H1 (cell line): ENCODE data around the gene TBX3. TPM values are rescaled to one million over a fixed set of nuclear protein-coding genes. Genes with fewer than 3 reads are reported as not detected.

ENCODE experiments used
- BCL11A ChIP-seq, 2 experiments: IDR thresholded peaks; one replicate each; pipeline ENCODE4 v1.6.1; 2011; ENCODE audit warnings: low read depth in 2 of 2, low read length in 2 of 2, mild to moderate bottlenecking in 2 of 2
- CEBPB ChIP-seq: IDR thresholded peaks from 2 replicates; pipeline ENCODE4 v1.6.1; 2012; ENCODE audit warnings: low read depth, low read length
- CHD1 ChIP-seq: IDR thresholded peaks from 2 replicates; pipeline ENCODE4 v1.6.1; 2012; ENCODE audit warnings: low read depth, low read length, improper control_type of control experiment
- CHD2 ChIP-seq: IDR thresholded peaks from 2 replicates; pipeline ENCODE4 v1.6.1; 2012; ENCODE audit warnings: low read length, improper control_type of control experiment
- EP300 ChIP-seq, 2 experiments: IDR thresholded peaks; 1 replicate in 1 of 2; 2 replicates in 1 of 2; pipeline ENCODE4 v1.6.1; 2011 to 2012; ENCODE audit warnings: low read depth in 2 of 2, low read length in 2 of 2, mild to moderate bottlenecking in 2 of 2, borderline replicate concordance in 1 of 2, inconsistent platforms in 1 of 2, moderate library complexity in 1 of 2
- EZH2 ChIP-seq: fragments of 200-600 bp; sonication (generic); IDR thresholded peaks from 2 replicates; pipeline ENCODE4 v1.7.1; 2012; ENCODE audit warnings: low read depth, mild to moderate bottlenecking, moderate library complexity, low read length, inconsistent platforms; ENCODE audit not compliant: severe bottlenecking
- KDM5A ChIP-seq: fragments of 200-600 bp; IDR thresholded peaks from 2 replicates; pipeline ENCODE4 v1.7.1; 2012; ENCODE audit warnings: mild to moderate bottlenecking, low read length, inconsistent platforms, mixed read lengths
- RAD21 ChIP-seq, 2 experiments: IDR thresholded peaks in 1 of 2; conservative IDR thresholded peaks in 1 of 2; 2 replicates each; pipeline ENCODE4 v1.6.1; 2011; ENCODE audit warnings: low read depth in 2 of 2, low read length in 2 of 2, improper control_type of control experiment in 1 of 2, inconsistent platforms in 1 of 2, mild to moderate bottlenecking in 1 of 2, moderate library complexity in 1 of 2
- RFX5 ChIP-seq: IDR thresholded peaks from 2 replicates; pipeline ENCODE4 v1.6.1; 2011; ENCODE audit warnings: low read depth, low read length, improper control_type of control experiment, borderline replicate concordance
- RNF2 ChIP-seq: fragments of 200-900, 300-1000 bp; sonication (generic); IDR thresholded peaks from 2 replicates; pipeline ENCODE4 v1.7.1; 2016; ENCODE audit warnings: borderline replicate concordance, low read depth, mild to moderate bottlenecking, antibody characterized with exemption, low read length; ENCODE audit not compliant: poor library complexity, severe bottlenecking; ENCODE audit errors: missing control alignments
- RXRA ChIP-seq: IDR thresholded peaks from 2 replicates; pipeline ENCODE4 v1.6.1; 2011; ENCODE audit warnings: low read depth, mild to moderate bottlenecking, low read length, moderate library complexity; ENCODE audit not compliant: insufficient read depth
- SP4 ChIP-seq: IDR thresholded peaks from 2 replicates; pipeline ENCODE4 v1.6.1; 2012; ENCODE audit warnings: low read length, inconsistent platforms
- SRF ChIP-seq: IDR thresholded peaks from 2 replicates; pipeline ENCODE4 v1.6.1; 2011; ENCODE audit warnings: mild to moderate bottlenecking, low read depth, low read length, moderate library complexity
- SUZ12 ChIP-seq: fragments of 200-600 bp; sonication (generic); IDR thresholded peaks from 2 replicates; pipeline ENCODE4 v1.6.1; 2012; ENCODE audit warnings: mild to moderate bottlenecking, inconsistent platforms, low read length, moderate library complexity, mixed read lengths
- TCF12 ChIP-seq: IDR thresholded peaks from 2 replicates; pipeline ENCODE4 v1.6.1; 2011; ENCODE audit warnings: low read depth, mild to moderate bottlenecking, low read length
- polyA plus RNA-seq, 7 experiments: library from polyadenylated mRNA; depleted of rRNA in 3 of 7; stranded (reverse) in 5 of 7; unstranded in 2 of 7; fragments of >200 nt in 5 of 7; fragments of 200-250 nt in 2 of 7; gene quantifications; 1 replicate in 5 of 7; 2 replicates in 1 of 7; 4 replicates in 1 of 7; pipeline versions ENCODE4 v1.2.1 to v1.2.3, GENCODE V29; 2011 to 2013; ENCODE audit warnings: missing spikeins in 2 of 7, mixed read lengths in 2 of 7
- total RNA-seq: library from RNA; stranded (reverse); fragmentation: NEBNext Ultra II Directional; extraction: Animal tissue kit (Norgen Biotek cat#: 25700); gene quantifications from 2 replicates; pipeline ENCODE4 v1.2.1, GENCODE V29; 2021
- TF ChIP-seq, protein P1 (sequence below): IDR thresholded peaks from 2 replicates; pipeline ENCODE4 v1.6.1; 2012; ENCODE audit warnings: low read length, inconsistent platforms
- TF ChIP-seq, protein P2 (sequence below): IDR thresholded peaks from 2 replicates; pipeline ENCODE4 v1.6.1; 2011; ENCODE audit warnings: low read length, improper control_type of control experiment
- TF ChIP-seq, protein P3 (sequence below), 3 experiments: IDR thresholded peaks; 1 replicate in 2 of 3; 2 replicates in 1 of 3; pipeline versions ENCODE4 v1.5.1 to v1.6.1; 2011; ENCODE audit warnings: low read length in 3 of 3, mild to moderate bottlenecking in 3 of 3, inconsistent platforms in 2 of 3, low read depth in 1 of 3, moderate library complexity in 1 of 3; ENCODE audit not compliant: insufficient read depth in 1 of 3; ENCODE audit errors: control extremely low read depth in 1 of 3

TBX3 gene
- total and polyA plus RNA-seq, 2 of the 8 experiments (the other 6 are each of a cell fraction or from before 2014, with no cell fraction given) = 0.09 to 1.0 TPM

DNA sequence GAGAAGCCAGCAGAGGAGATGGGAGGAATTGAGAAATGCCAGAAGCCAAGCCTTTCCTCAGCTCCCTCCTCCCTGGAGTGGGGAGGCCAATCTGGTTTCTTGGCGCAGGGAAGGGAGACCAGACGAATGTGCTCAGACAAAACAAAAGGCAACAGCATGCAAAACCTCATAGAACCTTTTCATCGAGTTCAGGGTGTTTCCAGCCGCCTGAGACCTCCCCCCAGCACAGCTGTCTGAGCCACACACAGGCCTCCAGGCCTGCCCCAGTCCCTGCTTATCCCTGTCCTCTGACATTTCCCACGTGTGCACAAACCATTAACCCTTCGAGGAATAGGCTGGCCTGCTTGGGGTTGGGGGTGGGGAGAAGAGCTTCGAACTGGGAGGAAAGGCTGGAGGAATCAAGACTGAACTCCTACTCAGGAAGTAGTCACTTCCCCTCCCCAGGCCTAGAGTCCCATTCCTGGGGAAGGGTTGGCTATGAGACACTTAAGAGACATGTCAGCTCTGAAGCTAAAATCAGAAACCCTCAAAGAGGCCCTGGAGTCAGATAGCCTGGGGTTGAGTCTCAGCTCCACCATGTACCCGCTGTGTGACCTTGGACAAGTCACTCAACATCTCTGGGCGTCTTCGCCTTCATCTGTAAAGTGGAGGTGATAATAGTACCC lies 10.7 kb downstream of the TBX3 start (continued):
- TF ChIP-seq EZH2 = no peak
- no peak for TF ChIP-seq RFX5
- no peak for TF ChIP-seq RAD21 (IDR thresholded peaks at IDR 0.05 in 1 of 2, conservative IDR thresholded peaks at IDR 0.05 in 1 of 2; ENCODE audit: low read depth in 2 of 2, low read length in 2 of 2)
- no peak for TF ChIP-seq EP300 (IDR thresholded peaks at IDR 0.05; ENCODE audit: borderline replicate concordance in 1 of 2, low read depth in 2 of 2, low read length in 2 of 2)
- TF ChIP-seq, protein P1, sequence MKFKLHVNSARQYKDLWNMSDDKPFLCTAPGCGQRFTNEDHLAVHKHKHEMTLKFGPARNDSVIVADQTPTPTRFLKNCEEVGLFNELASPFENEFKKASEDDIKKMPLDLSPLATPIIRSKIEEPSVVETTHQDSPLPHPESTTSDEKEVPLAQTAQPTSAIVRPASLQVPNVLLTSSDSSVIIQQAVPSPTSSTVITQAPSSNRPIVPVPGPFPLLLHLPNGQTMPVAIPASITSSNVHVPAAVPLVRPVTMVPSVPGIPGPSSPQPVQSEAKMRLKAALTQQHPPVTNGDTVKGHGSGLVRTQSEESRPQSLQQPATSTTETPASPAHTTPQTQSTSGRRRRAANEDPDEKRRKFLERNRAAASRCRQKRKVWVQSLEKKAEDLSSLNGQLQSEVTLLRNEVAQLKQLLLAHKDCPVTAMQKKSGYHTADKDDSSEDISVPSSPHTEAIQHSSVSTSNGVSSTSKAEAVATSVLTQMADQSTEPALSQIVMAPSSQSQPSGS = no peak
- TF ChIP-seq SRF = no peak
- 0 out of 2 replicates have a peak, but pooled peaks have one; percentile 5 for TF ChIP-seq TCF12
- TF ChIP-seq, protein P2, sequence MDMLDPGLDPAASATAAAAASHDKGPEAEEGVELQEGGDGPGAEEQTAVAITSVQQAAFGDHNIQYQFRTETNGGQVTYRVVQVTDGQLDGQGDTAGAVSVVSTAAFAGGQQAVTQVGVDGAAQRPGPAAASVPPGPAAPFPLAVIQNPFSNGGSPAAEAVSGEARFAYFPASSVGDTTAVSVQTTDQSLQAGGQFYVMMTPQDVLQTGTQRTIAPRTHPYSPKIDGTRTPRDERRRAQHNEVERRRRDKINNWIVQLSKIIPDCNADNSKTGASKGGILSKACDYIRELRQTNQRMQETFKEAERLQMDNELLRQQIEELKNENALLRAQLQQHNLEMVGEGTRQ = no peak
- TF ChIP-seq KDM5A = no peak
- no peak for TF ChIP-seq CEBPB
- TF ChIP-seq CHD2 = no peak
- TF ChIP-seq SP4 = no peak
- TF ChIP-seq CHD1 = no peak
- no peak for TF ChIP-seq RXRA
- TF ChIP-seq SUZ12 = no peak
- TF ChIP-seq BCL11A (IDR thresholded peaks at IDR 0.05; ENCODE audit: low read depth in 2 of 2, low read length in 2 of 2) = no peak
- TF ChIP-seq RNF2 = peak; percentile 34
- TF ChIP-seq, protein P3, sequence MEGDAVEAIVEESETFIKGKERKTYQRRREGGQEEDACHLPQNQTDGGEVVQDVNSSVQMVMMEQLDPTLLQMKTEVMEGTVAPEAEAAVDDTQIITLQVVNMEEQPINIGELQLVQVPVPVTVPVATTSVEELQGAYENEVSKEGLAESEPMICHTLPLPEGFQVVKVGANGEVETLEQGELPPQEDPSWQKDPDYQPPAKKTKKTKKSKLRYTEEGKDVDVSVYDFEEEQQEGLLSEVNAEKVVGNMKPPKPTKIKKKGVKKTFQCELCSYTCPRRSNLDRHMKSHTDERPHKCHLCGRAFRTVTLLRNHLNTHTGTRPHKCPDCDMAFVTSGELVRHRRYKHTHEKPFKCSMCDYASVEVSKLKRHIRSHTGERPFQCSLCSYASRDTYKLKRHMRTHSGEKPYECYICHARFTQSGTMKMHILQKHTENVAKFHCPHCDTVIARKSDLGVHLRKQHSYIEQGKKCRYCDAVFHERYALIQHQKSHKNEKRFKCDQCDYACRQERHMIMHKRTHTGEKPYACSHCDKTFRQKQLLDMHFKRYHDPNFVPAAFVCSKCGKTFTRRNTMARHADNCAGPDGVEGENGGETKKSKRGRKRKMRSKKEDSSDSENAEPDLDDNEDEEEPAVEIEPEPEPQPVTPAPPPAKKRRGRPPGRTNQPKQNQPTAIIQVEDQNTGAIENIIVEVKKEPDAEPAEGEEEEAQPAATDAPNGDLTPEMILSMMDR (IDR thresholded peaks at IDR 0.05; ENCODE audit: control extremely low read depth in 1 of 3, insufficient read depth in 1 of 3, low read depth in 1 of 3, low read length in 3 of 3) = no peak
